PC-3 (cell line): ENCODE measurements around the gene IL1RAPL2. TPM values are rescaled to one million over a fixed set of nuclear protein-coding genes. Genes with fewer than 3 reads are reported as not detected.

ENCODE experiments used
- ATAC-seq: fragments of 200-7000 bp; cut with Tn5 transposase; 2 replicates; pipeline ENCODE4 v1.9.1; 2020; ENCODE audit warnings: mild to moderate bottlenecking, moderate library complexity
- BruUV-seq: library from RNA; stranded (reverse); fragments of 400-500 nt; replicated peaks from 2 replicates; lab custom pipeline; 2021; lab: Mats Ljungman, UMichigan
- CTCF ChIA-PET: fragments of 300-600 bp; sonication (Branson Sonifier 250); formaldehyde crosslinking; loops from one replicate; lab custom pipeline; 2022; ENCODE audit warnings: antibody characterized with exemption; lab: Charles Lee
- POLR2A ChIA-PET: fragments of 300-600 bp; sonication (Branson Sonifier 250); formaldehyde crosslinking; loops from one replicate; lab custom pipeline; 2022; ENCODE audit warnings: antibody characterized with exemption; ENCODE audit not compliant: unreplicated experiment; lab: Charles Lee
- DNase-seq: peaks from one replicate; pipeline ENCODE4 v3.0.0-alpha.2; 2015
- H2AFZ ChIP-seq: fragments of 300-600 bp; sonication (generic); 2 replicates; pipeline ENCODE4 v1.6.0; 2016; ENCODE audit warnings: antibody characterized with exemption, low read length
- H3F3A ChIP-seq: fragments of 300-600 bp; sonication (generic); one replicate; pipeline ENCODE4 v1.6.0; 2017; ENCODE audit warnings: antibody characterized with exemption, low read length, control low read depth, mild to moderate bottlenecking; ENCODE audit not compliant: unreplicated experiment
- H3K27ac ChIP-seq: fragments of 300-600 bp; sonication (generic); 2 replicates; pipeline ENCODE4 v1.5.1; 2016; ENCODE audit warnings: mild to moderate bottlenecking, low read length
- H3K27me3 ChIP-seq: fragments of 300-600 bp; sonication (generic); 2 replicates; pipeline ENCODE4 v1.6.1; 2016; ENCODE audit warnings: low read length, mixed read lengths
- H3K36me3 ChIP-seq: fragments of 300-600 bp; sonication (generic); 2 replicates; pipeline ENCODE4 v1.6.1; 2016; ENCODE audit warnings: low read depth, mixed run types, low read length, mixed read lengths
- H3K4me1 ChIP-seq: fragments of 300-600 bp; sonication (generic); 2 replicates; pipeline ENCODE4 v1.5.1; 2016; ENCODE audit warnings: low read length; ENCODE audit not compliant: insufficient read depth
- H3K4me2 ChIP-seq: fragments of 300-600 bp; sonication (generic); 2 replicates; pipeline ENCODE4 v1.6.0; 2016; ENCODE audit warnings: low read length
- H3K4me3 ChIP-seq: fragments of 300-600 bp; sonication (generic); 2 replicates; pipeline ENCODE4 v1.5.1; 2016; ENCODE audit warnings: mild to moderate bottlenecking, low read length, mixed read lengths
- H3K79me2 ChIP-seq: fragments of 300-600 bp; sonication (generic); 2 replicates; pipeline ENCODE4 v1.6.1; 2017; ENCODE audit warnings: low read length, mixed read lengths
- H3K9ac ChIP-seq: fragments of 300-600 bp; sonication (generic); 2 replicates; pipeline ENCODE4 v1.6.0; 2016; ENCODE audit warnings: mild to moderate bottlenecking, low read length
- H3K9me2 ChIP-seq: fragments of 300-600 bp; sonication (generic); replicated peaks from 2 replicates; pipeline ENCODE4 v1.6.1; 2016; ENCODE audit warnings: mixed run types, low read length, mixed read lengths
- H3K9me3 ChIP-seq: fragments of 300-600 bp; sonication (generic); 2 replicates; pipeline ENCODE4 v1.6.1; 2016; ENCODE audit warnings: low read length, mixed read lengths
- H4K20me1 ChIP-seq: fragments of 300-600 bp; sonication (generic); 2 replicates; pipeline ENCODE4 v1.6.1; 2016; ENCODE audit warnings: low read length, mixed read lengths
- CTCF ChIP-seq: fragments of 300-600 bp; sonication (generic); conservative IDR thresholded peaks from 2 replicates; pipeline ENCODE4 v1.5.1; 2017; ENCODE audit warnings: antibody characterized with exemption, low read depth, mild to moderate bottlenecking, low read length
- EZH2 ChIP-seq: fragments of 300-600 bp; sonication (generic); IDR thresholded peaks from one replicate; pipeline ENCODE4 v1.6.1; 2017; ENCODE audit warnings: antibody characterized with exemption, mild to moderate bottlenecking, low read length; ENCODE audit not compliant: unreplicated experiment
- EZH2phosphoT487 ChIP-seq: fragments of 300-600 bp; sonication (generic); IDR thresholded peaks from 2 replicates; pipeline ENCODE4 v1.6.1; 2018; ENCODE audit warnings: mild to moderate bottlenecking, antibody characterized with exemption, low read length, borderline replicate concordance
- intact Hi-C: fragments of 100-400 bp; cut with micrococcal nuclease; formaldehyde crosslinking; loops from 2 replicates; pipeline ENCODE4 v1.9.0; 2023
- total RNA-seq: library from RNA; depleted of rRNA; stranded (reverse); fragments of >200 nt; gene quantifications from 2 replicates; pipeline ENCODE4 v1.2.3, GENCODE V29; 2014

IL1RAPL2 gene
- total RNA-seq, 1 experiment from 2014 or later, result 0.62 TPM

DNA sequence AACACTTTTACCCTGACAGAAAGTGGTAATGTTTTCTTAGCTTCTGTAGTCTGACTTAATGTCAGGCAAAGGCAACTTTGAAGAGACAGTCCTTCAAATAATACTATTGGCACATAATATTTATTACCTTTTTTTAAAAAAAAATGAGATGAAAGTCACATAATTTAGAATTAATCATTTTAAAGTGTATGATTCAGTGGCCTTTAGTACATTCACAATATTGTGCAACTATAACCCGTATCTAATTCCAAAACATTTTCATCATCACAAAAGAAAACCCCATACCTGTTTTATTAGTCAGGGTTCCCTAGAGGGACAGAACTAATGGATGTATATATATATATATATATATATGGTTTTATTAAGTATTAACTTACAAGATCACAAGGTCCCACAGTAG is 749.2 kb downstream of the IL1RAPL2 start:
- Histone ChIP-seq H3F3A (peaks cover 4% of the 10 kb centered on the region), H4K20me1 (no peaks in the 10 kb centered on the region), H3K4me1 (peaks cover 36% of the 10 kb centered on the region), H3K4me3 (peak overlapping the region; percentile 42), H3K79me2 (no peaks in the 10 kb centered on the region), H3K36me3 (no peaks in the 10 kb centered on the region), H3K27me3 (no peaks in the 10 kb centered on the region), H3K9ac (peak overlapping the region; percentile 59), H2AFZ (no peak overlapping the region), H3K4me2 (peak overlapping the region; percentile 72), H3K9me2 (no peaks in the 10 kb centered on the region), H3K27ac (peak overlapping the region; percentile 95), H3K9me3 (no peaks in the 10 kb centered on the region)
- ATAC-seq (0 out of 2 replicates have a peak, but pooled peaks have one; percentile 18), DNase-seq (peak; percentile 82)
- CTCF ChIA-PET, result no interaction called here
- intact Hi-C loops, result loop anchor here (2.0 kb wide), 2 partner anchors 238 to 386 kb away; no protein-coding TSS in a partner anchor
- no TSS peak for BruUV-seq
- POLR2A ChIA-PET, result no interaction called here
- TF ChIP-seq EZH2phosphoT487 (no peak), CTCF (no peak), EZH2 (no peak)

GRCh38 chrX:105317117-105317516 is 751.1 kb downstream of the IL1RAPL2 start:
- ChIA-PET CTCF (interaction anchor here (0.6 kb wide), 1 partner anchor 554 kb away, joined by 3 read pairs; no protein-coding TSS in a partner anchor), POLR2A (no interaction called here)
- Histone ChIP-seq H4K20me1 (no peaks in the 10 kb centered on the region), H2AFZ (no peak overlapping the region), H3K9me2 (no peaks in the 10 kb centered on the region), H3K79me2 (no peaks in the 10 kb centered on the region), H3K9ac (no peak overlapping the region), H3K9me3 (no peaks in the 10 kb centered on the region), H3K27me3 (no peaks in the 10 kb centered on the region), H3F3A (peaks cover 4% of the 10 kb centered on the region), H3K4me1 (peaks cover 31% of the 10 kb centered on the region), H3K36me3 (no peaks in the 10 kb centered on the region), H3K27ac (no peak overlapping the region), H3K4me2 (no peak overlapping the region), H3K4me3 (no peak overlapping the region)
- TF ChIP-seq EZH2phosphoT487 (no peak), CTCF (no peak), EZH2 (no peak)
- no TSS peak for BruUV-seq
- intact Hi-C loops, result no loop called here
- no peak for ATAC-seq
- no peak for DNase-seq

DNA sequence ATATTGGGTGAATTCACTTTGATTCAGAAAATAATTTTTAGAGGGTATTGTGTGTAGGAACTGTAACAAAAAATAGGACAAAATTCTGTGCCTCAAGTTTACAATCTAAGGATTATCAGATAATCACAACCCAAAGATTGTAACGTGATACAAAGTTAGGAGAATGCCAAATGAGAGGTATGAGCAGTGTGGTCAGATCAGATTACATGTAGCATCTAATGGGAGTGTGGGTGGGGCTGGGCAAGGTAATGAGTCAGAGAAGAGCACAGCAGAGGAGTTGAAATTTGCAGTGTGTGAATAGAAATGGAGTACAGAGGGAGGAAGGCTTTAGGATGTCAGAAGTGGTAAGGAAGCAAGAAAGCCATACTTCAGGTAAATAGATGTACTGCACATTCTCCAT is 757.9 kb downstream of the IL1RAPL2 start:
- no peaks in the 10 kb centered on the region for H3K36me3 ChIP-seq
- intact Hi-C loops, result loop anchor here (1.0 kb wide), 1 partner anchor 10 kb away; no protein-coding TSS in a partner anchor
- POLR2A ChIA-PET, result no interaction called here
- H3K9ac ChIP-seq, result peak overlapping the region; percentile 25; the same call in 1 of the 2 replicates
- H3K27ac ChIP-seq, result peak overlapping the region; percentile 74
- no peaks in the 10 kb centered on the region for H3K9me2 ChIP-seq
- DNase-seq, result peak; percentile 84
- peaks cover 28% of the 10 kb centered on the region for H3K4me1 ChIP-seq
- no peaks in the 10 kb centered on the region for H3F3A ChIP-seq
- no peaks in the 10 kb centered on the region for H3K79me2 ChIP-seq
- peak overlapping the region; percentile 49 for H2AFZ ChIP-seq
- no peaks in the 10 kb centered on the region for H3K9me3 ChIP-seq
- no peaks in the 10 kb centered on the region for H3K27me3 ChIP-seq
- H3K4me3 ChIP-seq, result peak overlapping the region; percentile 43; the same call in 1 of the 2 replicates
- no peaks in the 10 kb centered on the region for H4K20me1 ChIP-seq
- H3K4me2 ChIP-seq, result peak overlapping the region; percentile 71
- TF ChIP-seq EZH2 (no peak), CTCF (no peak), EZH2phosphoT487 (no peak)
- no TSS peak for BruUV-seq
- CTCF ChIA-PET, result no interaction called here
- ATAC-seq, result peak; percentile 92
